ENCODE data around the gene SHB.

Gene SHB

DNA sequence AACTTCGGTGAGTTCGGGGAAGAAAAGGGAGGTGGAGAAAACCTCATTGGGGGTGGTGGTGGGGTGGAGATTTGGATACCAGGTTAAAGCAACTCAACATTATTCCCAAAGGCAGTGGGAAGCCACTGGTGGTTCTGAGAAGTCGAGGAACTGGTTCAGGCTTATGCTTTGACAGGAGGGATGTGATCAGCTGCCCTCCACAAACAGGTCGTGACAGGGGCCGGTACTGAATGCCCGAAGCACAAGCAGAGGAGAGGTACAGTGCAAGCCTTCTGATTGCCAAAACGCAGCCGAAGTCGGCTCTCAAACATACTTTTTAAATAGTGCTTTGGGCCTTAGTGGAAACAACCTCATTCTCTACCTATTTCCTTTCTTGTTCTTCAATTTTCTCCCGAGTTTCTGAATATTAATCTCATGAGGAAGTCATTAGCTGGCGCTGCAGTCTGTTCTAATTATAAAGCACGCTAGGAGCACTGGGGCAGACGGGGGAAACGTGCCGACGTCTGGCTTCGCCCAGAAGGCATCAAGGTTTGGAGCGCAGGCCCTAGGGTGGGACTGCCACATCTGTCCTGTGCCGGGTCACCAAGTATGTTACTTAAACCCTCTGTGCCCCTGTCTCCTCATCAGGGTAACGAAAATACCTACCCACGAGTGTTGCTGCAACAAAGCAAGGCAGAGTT lies 27.3 kb downstream of the SHB start:
- DNase-seq, result no peak

DNA sequence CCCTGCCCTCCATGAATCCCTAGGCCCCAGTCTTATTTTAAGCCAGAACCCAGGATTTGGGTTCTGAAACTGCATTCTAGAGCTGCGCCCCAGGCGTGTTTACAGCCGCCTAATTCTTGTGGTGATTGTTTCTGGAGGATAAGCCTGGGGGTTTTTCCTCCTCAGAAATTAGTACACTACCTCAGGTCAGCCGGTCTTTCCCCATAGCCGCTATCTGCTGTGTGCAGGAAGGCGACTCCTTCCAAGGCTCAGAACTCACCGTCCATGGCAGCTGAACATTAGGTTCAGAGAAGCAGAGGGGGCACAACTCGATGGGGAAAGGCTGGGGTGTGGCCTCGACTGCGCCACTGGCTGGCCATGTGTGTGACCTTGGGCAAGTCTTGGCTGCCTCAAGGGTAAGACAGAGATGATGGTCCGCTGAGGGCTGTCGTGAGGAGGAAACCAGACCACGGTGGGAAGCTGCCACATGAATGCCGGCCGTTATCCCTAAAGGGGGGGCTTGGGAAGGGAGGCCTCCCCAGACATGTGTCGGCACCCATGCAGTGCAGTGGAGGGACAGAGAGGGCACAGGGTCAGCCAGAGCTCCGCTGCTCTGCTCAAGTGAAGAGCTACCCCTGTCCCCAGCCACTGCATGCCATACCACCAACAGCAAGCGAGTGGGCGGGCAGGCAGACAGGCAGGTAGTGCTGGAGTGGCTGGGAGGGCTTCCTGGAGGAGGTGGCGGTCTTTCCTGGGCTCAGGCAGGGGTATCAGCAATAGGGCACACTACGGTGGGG lies 28.9 kb downstream of the SHB start:
- no peak for DNase-seq

DNA sequence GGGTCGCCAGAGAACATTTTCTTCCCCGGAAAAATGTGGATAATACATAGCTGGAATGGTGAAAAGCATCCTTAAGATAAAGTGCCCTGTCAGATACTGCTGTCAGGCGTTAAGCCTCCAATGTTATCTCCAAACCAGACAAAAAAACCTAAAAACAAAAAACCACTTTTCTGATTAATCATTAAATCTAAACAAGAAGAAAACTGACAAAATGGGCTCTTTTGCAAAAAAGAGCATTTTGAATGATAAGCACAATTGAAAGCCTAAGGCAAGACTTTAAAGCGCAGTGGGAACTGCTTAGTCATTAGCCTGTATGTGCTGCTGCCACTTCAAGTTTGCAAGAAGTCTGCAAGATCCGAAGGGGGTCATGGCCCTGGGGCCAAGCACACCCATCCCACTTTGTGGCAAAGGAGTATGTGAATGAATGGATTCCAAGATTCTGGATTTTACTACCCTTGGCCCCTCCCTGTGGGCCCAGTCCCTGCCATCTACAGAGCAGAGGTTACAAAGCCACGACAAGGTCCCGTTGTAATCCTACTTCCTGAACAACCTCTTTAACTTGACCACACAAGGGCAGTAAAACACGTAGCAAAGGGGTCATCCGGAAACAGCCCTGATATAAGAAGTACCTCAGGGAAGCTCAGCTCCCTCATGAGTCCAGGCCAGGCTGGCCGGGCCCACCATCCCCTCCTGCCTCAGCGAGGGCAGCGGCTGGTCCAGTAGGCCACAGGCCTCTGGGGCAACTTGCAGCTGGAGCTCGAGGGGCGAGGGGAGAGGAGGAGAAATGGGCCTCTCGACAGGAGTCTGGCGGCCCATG lies 29.7 kb downstream of the SHB start:
- no peak for DNase-seq

DNA sequence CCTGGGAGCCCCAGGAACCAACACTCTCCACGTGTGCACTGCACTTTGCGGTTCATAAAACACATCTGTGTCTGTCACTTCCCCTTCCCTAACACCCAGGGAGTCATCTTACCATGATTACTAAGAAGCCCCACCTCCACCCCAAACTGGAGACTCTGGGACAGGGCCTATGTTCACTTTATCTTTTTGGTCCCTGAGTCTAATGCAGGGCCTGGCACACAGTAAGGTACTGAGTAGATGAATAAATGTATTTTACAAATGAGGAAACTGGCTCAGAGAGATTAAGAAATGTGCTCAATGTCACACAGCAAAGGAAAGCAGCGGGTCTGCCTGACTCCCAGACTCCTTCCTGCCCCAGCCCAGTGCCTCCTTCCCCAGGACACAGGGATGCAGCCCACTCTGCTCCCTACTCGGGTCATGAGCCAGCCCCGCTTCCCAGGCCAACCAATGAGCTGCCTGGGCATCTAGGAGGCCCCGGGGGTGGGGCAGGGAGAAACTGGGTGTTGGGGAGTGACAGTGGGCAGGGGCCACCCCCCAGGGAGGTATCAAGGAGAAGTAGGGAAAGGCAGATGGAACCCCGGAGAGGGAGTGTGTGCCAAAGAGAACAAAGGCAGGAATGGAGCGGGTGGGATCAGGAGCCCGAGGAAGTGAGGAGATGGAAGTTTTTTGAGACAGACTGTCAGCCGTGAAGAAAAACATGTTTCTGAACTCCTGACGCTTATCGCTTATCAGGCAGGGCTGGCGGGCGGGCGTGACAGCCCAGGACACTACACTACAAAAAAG lies 30.5 kb downstream of the SHB start:
- no peak for DNase-seq

DNA sequence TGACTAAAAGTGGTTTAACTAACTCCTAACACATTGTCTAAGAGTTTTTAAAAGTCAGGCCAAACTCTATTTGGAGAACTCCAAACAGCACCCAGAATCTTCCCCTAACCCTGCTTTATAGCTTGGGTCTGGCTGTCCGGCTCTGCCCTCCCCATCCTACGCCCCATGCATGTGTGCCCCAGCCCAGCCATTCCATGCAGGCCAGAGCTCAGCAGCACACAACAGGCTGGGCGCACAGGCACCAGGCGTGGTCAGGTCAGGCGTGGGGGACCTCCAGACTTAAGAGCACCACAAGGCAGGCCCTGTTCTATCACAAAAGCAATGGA lies 31.1 kb downstream of the SHB start:
- DNase-seq, result no peak

DNA sequence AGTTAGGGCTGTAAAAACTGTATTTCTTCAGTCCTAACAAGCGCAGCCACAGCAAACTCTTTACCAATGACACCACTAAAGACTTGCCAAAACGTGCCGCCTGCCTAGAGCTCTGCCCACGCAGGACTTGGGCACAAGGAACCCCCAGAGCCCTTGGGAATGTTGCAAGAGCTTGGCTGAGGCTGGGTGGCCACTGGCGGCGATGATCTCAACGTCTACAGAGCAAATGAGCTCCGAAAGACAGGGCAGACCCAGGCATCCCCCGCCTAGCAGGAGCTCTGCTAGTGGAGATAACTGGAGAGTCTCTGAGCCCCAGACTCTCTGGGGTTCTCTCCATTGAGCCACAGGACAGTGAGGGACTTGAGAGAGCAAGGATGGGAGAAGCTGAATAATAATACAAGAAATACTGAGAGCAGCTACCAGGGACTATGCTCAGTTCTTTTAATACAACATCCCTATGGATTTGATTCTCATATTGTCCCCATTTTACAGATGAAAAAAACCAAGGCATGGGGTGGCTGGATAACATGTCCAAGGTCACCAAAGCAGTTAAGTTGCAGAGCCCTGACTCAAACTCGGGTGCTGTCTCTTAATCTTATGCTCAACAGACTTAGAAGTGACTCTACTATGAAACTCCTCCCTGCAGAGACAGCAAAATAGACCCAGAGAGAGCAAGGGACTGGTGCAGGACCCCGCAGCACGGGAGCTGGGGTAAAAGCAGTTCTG lies 32.5 kb downstream of the SHB start:
- no peak for DNase-seq

DNA sequence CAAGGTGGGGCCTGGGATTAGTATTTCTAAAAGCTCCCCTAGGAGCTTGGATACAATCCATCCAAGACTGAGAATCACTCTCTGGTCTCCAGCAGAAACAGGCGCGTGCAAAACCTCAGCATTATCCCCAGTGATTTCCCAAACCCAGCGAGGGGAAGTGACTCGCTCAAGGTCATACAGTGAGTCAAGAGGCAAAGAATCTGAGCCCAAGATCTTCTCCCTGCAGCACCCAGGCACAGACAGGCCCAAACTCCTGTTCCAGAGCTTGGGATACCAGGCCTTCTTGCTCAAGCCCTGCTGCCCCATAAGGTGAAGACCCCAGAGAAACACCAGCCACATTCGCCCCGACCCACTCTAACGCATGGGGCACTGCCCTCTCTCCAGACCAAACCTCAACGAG lies 33.2 kb downstream of the SHB start:
- DNase-seq, result no peak

DNA sequence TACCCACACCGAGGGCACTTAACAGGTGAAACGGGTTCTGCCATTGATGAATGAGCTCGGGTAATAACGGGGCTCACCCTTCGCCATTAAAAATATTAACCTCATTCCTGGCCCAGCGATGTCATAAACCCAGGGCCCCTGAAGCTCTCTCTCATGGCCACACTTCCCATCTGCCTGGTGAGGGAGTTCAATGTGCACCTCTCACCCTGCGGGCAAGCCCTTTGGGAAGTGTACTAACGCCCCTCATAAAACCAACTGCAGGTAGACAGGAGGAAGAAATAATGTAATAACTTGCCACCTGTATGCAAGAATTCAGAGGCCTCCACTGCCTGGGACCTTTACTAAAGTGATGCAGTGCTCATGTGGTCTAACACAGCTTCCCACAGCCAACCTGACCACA lies 35.1 kb downstream of the SHB start:
- no peak for DNase-seq

DNA sequence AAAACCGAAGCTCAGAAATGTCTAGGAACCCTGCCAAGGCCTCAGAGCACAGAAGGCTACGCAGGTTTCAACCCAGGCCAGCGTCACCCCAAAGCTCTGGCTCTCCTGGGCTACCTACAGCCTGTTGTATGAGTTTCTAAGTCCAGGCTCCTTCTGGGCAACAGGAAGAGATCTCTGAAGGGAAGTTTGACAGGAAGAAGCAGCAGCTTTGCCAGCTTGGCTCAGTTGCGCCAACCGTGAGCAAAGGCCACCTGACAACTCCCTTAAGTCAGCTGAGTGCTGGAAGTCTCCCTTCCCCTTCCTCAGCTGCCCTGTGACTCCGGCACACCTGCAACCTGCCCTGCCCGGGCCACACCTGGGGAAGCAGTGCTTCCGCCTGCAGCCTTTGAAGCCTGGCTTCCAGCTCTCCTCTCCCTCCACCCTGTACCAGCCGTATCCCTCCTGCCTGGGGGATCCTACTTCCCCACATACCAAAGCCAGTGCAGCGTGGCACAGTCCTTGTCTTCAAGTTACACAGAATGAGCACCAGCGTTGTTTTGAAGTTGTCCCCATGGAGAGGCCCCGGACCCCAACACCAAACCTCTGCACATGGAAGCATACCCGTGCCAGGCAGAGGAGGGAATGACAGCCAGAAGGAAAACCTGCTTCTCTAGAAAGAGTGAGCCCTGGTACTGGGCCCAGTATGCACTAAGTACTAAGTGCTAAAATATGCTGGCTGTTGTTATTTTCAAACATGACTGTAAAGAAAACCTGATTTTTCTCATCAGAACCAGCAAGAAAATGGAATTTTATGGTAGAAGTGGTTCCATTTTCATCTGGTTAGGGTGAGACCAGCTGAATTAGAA lies 36.5 kb downstream of the SHB start:
- DNase-seq, result no peak

DNA sequence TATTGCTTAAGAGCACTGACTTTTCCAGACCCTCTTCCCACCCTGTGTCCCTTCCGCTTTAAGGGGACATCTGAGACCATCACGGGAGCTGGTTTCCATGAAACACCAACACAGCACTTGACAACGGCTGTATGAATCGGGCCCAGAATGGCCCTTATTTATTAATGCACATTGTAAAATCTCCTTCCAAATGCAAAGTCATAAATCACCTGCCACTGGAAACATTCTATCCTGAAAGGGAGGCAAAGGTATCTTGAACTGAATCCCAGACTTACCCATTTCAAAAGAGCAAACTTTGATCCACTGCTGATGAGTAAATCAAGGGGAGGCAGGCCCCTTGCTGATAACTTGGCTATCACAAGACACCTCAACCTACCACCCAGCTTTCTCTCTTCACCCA lies 37.4 kb downstream of the SHB start:
- no peak for DNase-seq

DNA sequence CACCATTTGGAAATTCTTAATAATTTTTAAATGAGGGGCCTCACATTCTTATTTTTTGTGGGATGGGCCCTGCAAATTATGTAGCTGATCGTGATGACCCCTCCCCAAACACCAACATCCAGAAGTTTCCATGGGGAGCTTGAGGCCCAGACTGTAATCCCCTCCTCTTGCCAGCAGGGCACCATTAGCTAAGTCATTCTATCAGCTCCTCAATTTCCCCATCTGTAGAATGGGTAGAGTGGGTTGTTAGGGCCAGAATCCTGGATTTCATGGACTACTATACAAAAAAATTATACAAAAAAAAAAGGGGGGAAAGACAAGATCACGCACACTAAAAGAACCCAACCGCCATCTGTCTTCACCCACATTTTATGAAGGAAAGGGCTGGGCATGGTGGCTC lies 38.4 kb downstream of the SHB start:
- DNase-seq, result no peak

DNA sequence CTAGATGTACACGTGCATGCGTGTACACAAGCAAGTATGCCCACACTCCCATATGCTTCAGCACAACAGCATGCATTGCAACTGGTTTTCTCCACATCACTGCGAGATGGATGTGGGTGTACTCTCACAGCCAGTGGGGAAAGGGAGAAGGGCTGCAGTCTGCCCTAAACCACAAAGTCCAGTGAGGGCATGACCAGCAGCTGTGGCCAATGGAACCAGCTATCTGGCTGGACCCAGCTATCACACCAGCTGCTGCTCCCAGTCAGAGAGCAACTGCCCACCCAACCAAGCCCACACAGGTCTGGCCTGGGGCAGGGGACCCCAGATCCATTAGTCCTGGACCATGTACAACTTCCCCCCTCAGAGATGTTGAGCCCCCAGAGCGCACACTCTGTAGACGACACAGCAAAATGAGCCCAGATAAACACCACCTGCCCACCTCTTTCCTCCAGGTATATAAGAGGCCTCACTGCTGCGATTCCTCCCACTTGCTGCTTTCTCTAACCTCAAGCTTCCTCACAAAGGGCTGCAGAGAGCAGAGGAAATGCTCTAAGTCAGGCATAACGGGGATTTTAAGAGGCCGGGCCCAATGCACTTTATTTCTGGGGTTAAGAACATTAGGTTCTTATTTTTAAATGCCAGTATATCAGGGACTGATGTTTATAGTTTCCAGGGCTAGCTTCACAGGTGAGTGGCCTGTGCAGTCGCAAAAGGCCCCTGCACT lies 39.0 kb downstream of the SHB start:
- no peak for DNase-seq

DNA sequence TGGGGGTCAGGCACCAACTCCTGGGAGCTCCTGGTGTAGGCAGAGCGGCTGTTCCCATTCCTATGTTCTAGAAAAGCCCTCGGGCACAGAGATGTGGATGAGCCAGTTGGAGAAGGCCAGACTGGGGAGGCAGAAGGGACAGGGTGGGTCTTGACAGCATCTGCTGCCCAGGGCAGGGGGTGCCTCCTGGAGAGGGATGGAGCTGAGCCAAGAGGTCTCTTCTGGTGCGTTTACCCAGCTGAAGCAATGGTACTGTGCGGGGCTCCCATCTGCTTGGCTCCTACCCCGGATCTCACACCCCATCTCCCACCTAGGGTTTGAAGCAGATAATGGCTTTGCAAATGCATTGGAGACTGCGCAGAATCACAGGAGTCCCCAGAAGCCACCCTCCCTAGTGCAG lies 41.3 kb downstream of the SHB start:
- DNase-seq, result no peak

DNA sequence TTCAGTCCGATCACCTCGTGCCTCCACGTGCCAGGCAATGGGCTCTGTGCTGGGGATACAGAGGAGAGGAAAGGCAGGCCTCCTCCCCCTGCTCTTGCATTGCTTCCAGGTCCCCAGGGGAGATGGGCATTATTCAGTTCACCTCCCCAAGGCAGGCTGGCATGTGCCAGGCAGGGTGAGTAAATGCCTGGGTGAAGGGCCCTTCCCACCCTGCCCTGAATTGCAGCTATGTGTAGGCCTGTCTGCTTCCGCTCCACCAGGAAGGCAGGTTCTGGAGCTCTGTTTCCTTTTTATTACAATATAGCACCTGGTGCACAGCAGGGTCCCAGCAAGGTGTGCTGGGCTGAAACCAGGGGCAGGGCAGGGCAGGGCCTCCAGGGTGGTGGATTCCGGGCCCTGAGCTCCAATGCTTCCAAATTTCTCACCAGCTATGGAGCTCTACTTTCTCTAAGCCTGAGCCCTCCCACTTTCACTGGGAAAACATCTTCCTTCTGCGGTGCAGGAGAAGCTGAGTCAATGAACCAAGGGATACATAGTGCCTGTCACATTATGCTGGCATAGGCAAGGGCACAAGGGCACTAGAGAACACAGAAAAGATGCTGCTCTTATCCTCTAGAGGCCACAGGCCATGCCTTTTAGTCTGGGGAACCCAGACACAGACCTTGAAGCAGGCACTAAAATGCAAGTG lies 42.0 kb downstream of the SHB start:
- no peak for DNase-seq

DNA sequence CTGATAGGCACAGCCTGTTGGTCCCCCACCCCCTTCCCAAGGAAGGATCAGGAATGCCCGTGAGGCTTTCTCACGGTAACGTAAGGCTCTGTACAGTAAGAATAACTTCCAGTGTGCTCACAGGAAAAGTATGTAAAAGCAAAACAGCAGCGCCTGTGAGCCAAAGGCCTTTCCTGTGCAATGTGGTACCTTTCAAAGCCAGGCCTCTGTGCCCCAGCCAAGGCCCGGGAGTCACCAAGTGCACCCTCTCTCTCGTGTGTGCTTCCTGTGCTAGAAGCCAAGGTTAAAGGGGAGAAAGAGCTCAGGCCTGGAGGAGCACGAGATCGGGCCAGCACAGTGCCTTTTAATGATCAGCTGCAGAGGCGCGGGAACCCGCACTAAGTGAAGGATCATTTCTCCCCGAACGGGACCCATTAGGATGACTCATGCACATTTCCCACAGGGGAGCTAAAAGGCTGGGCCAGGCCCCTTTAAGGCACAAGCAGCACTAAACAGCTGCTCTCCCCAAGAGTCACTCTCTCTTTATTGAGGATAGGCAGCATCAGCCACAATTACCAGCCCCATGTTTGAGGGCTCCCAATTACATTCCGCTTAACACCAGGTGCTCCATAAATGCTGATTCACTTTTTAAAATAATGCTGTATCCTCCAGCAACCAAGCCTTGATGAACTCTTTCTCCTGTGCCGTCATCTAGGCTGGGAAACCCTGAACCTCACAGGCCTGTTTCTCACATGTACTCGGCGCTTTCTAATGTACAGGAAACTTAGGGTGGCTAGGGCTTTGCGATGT lies 42.8 kb downstream of the SHB start:
- no peak for DNase-seq

DNA sequence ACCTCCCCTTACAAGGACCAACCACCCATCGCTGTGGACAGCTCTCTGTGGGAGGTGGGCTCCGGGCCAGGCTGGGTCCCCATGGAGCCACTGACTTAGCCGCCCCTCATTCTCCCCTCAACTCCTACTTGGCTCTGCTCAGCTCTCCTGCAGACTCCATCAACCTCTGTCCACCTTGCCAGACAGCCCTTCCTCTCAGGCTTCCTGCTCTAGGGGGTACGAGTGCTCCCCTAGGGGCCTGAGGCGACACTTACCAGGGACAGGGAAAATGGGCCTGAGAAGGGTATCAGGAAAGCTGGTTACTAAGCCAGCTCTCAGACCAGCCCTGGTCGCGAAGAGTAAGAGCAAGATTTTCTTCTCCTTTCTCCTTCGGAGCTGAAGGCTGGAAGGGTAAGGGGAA lies 43.9 kb downstream of the SHB start:
- DNase-seq, result no peak

DNA sequence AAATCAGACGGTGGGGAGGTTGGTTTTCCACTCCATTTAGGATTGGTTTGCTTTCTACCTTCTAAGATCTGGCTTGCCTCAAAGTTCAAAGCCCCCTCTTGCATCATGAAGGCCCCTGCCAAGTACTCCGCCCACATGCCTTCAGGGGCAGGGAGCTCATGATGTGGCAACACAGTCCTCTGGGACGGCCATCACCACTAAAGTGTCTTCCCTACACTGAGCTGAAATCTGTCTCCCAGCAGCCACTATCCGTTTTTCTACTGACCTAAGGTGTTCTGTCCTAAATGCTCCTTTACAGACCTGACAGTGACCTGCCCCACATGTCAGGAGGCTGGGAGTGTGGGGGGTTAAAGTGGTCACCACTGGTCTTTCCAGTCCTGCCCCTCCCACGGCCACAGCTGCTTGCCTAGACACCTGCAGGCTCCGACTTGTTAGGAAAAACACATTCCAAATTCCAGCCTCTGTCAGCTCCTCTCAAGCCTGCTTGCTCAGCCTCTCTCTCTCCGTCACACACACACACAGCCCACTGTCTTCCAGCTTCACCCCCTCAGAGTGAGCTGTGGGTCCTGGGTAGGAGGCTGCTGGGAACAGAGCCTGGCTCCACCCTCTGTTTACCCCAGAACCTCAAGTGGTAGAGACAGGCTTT lies 44.9 kb downstream of the SHB start:
- no peak for DNase-seq

DNA sequence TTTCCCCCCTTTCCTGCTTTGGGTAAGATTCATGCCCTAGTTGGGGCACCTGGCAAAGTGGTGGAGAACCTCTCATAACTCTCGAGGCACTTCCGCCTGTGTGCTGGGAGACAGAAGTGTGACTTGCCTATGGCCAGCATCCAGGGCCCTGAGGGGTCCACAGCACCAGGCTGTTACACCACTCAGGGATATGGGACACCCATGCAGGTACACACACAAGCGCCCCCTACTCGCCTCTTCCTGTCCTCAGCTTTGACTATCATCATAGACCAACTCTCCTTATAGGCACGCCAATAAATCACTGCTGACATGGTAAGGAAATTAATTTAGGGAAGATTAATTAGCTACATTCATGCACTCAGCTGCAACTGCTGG lies 45.4 kb downstream of the SHB start:
- no peak for DNase-seq

DNA sequence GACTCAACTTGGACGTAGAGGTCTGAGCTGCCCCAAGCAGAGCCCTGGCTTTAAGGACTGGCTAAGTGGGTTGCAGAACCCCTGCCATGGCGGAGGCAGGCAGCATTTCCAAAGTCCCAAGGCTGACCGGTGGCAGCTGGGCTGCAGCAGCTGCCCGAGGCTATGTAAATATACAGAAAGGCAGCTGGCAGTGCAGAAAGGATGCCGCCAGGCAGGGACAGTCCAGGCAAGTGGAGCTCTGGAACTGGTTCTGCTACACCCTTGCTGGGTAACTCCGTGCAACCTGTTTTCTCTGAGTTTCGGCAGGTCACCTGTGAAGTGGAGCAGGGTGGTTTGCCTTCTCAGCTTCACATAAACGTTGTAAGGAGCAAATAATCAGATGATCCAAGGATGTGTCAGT lies 46.0 kb downstream of the SHB start:
- DNase-seq, result no peak

Data from NCI-H1048 (cell line).